ENCODE data around the gene RIPOR3.

Gene RIPOR3, protein sequence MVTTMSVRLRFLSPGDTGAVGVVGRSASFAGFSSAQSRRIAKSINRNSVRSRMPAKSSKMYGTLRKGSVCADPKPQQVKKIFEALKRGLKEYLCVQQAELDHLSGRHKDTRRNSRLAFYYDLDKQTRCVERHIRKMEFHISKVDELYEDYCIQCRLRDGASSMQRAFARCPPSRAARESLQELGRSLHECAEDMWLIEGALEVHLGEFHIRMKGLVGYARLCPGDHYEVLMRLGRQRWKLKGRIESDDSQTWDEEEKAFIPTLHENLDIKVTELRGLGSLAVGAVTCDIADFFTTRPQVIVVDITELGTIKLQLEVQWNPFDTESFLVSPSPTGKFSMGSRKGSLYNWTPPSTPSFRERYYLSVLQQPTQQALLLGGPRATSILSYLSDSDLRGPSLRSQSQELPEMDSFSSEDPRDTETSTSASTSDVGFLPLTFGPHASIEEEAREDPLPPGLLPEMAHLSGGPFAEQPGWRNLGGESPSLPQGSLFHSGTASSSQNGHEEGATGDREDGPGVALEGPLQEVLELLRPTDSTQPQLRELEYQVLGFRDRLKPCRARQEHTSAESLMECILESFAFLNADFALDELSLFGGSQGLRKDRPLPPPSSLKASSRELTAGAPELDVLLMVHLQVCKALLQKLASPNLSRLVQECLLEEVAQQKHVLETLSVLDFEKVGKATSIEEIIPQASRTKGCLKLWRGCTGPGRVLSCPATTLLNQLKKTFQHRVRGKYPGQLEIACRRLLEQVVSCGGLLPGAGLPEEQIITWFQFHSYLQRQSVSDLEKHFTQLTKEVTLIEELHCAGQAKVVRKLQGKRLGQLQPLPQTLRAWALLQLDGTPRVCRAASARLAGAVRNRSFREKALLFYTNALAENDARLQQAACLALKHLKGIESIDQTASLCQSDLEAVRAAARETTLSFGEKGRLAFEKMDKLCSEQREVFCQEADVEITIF

DNA sequence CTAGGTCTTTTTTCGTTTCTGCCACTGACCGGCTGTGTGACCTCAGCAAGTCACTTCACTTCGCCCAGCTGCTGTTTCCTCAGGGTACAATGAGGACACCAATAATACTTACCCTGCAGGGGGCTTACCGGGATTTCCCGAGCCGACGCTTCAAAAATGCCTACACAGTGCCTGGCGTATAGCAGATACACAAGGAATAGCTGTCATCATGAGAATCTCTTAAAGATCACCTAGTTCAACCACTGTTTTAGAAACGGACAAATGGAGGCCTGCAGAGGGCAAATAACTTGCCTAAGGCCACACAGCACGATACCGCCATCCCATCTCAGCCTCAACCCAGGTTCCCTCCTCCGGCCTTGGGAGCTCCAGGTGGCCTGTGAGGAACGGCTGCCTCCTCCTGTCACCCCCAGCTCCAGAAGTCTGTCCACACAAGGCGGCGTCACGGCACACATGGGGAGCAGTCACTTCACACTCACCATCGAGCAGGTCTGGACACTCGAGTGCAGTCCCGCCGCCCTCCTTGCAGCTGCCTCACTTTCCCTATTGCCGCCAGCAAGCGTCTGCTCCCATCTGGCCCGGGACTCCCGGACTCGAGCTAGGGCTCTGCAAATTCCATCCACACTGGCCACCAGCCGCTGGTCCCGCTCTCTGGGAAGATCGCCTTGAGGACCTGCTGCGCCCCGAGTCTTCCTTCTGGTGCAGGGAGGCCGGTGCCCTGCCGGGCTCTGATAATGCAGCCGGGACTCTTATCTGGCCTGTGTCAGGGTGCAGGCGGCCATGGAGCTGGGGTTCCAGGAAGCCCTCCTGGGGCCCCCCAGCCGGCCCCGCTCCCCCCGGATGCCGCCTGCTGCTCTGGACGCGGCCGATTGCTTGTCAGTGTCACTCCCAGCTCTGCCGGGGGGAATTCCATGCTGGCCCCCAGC, at the start of gene RIPOR3:
TSS of gene RIPOR3 (minus strand) at position 893 of the 923 bp plus-strand sequence. CDS start at position 479, 414 bp downstream.
- no peak for DNase-seq

DNA sequence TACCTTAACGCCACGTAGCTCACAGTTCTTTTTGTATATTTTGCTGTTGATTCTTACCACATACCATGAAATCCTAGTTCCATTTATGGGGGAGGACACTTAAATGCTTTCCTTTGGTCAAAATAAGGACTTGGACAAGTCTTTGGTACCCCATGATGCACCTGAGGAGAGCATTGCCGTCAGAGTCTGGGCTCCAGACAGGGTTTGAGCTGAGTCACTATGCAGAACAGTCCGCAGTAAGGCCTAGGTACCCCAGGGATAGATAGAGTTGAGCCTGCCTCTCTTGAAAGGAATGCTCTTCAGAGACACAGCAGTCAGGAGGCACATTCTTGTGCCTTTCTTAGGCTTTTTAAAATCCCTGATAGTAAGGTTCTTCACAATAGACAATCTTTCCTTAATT, 46.0 kb upstream of the RIPOR3 start:
- no peak for DNase-seq

DNA sequence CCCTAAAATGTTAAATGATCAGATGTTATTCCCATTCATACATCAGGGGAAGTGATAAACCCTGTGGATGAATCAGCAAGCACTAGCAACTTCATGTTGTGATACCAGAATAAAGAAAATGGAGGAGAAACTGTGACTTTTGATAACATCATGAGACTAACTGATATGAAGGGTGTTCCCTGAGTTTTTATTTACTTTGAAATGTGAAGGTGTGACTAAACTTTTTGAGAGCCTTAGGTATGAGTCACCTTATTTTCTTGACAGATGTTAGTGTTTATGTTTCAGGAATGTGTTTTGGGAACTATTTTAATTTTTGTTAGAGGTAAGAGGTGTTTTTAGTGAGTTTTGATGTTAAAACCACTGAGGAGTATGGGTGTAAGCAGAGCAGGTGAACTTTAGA, 44.5 kb upstream of the RIPOR3 start:
- DNase-seq: no peak

DNA sequence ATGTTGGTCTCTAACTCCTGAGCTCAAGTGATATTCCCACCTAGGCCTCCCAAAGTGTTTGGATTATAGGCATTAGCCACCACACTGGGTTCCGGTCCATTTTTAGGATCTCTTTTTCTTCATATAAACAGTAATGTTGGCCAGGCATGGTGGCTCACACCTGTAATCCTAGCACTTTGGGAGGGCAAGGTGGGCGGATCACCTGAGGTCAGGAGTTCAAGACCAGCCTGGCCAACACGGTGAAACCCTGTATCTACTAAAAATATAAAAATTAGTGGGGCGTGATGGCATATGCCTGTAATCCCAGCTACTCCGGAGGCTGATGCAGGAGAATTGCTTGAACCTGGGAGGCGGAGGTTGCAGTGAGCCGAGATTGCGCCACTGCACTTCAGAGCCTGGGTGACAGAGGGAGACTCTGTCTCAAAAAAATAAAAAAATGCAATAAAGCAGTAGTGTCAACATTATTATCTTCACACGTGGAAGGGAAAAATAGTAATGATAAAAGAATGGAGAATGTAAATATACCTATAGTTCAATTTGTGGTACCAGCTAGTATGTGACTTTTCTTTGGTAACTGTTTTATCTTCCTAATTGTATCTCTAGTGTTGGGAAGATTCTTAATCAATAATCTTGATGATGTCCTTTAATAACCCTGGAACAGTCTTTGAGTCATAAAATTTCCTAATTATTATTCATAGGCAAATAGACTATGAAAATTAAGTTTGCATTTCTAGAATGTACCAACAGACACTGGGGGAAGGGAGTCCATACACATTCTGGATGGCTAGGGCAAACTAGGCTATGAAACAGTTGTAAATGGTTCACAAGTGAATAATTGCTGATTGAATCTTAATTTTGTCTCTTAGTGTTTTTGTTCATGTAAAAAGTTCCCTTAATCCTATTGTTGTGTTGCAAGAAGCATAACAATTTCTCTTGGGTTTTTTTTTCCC, 43.7 kb upstream of the RIPOR3 start:
- DNase-seq: no peak

DNA sequence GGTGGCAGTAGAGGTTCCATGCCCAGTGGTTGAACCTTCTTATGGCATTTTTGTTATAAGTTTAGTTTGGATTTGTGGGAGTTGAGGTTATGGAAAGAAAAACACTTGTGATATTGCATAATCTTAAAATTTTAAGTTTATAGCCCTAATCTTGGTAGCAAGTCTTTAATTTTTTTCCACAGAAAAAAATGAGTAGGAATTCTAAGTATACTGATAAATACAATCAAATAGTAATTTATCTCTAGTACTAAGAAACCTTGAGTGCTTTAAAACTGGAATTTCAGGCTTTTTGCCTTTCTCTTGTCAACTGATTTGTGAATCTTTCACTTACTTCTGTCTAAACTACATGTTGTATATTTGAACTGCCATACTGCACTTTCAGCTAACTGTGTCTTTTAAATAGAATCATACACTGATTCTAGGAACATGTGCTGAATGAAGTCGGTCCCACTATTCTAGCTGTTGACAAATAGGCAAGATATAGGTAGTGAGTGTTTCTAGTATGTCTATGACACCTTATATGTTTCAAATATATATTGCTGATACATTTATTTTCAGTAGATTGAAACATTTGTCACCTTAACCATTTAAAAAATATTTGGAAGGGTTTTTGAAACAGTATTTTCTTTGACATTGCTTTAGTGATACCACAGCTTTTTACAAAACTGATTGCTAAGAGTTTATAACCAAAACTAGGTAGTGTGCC, 42.5 kb upstream of the RIPOR3 start:
- DNase-seq: no peak

DNA sequence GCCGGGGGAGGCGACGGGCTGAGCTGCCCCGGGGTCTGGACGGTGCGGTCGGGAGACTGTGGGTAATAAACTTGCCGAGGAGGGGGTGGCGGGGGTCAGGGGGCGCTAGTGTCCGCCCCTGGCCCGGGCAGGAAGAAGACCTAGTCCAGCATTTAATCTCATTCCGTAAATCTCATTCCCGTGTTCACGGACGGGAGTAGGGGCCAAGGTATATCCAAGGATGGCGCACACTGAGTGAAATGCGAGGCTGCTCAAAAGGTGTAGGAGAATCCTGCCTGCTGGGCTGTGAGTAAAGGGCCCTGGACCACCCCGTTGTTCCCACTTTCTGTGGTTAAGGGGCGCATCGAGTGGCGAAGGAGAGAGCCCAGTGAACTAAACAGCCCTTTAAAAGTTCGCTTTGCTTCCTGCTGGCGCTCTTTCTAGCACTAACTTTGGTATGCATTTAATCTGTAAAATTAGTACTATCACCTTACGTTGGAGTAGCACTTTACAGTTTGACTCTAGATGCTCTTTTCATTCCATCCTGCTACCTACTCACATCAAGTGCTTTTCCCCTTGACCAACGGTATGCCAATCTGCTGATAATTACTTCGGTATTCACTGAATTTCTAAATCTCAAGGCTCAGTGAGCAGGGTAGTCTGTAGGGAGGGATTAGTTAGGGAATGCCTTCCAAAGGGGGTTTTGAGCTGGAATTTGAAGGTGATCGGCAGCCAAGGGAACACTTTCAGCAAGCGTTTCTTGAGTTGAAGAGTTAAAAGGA, 40.8 kb upstream of the RIPOR3 start:
- no peak for DNase-seq

DNA sequence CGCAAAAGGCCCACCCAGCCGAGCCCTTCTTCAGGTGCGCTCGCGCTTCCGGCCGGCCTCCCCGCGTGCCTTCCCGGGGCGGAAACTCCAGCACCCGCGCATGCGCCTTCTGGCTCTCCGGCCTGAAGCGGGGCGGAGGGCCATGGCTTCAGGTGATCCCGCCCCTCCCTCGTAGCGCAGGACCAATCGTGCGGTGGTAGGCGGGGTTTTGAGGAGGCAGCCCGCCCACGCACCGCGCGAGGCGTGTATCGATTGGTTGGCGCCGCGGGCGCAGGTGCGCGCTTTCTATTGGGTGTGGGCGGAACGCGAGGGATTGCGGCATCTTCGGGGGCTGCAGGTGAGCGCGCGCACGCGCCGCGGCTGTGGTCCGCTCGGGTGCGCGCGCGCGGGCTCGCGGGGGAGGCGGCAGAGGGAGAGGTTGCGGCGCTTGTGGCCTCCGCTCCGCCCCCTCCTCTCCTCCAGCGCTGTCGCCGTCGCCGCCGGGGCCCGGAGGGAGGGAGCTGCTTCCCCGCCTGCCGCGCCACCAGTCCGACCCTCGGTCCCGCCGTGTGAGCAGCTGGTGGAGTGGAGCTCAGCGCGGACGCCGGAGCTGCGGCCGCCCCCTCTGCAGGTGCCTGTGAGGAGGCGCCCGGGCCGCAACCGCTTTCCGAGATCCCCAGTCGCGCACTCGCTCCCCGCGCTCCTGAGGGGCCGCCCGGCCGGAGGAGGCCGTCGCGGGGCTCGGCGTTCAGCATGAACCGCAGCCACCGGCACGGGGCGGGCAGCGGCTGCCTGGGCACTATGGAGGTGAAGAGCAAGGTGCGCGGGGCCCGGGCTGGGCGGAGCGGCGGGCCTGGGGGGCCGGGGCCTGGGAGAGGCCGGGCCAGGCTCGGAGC, 40.0 kb upstream of the RIPOR3 start, which contains the start of gene PARD6B:
TSS of gene PARD6B (plus strand) at position 526 of the 875 bp plus-strand sequence. CDS start at position 733, 207 bp downstream.
- DNase-seq: peak; percentile 99

DNA sequence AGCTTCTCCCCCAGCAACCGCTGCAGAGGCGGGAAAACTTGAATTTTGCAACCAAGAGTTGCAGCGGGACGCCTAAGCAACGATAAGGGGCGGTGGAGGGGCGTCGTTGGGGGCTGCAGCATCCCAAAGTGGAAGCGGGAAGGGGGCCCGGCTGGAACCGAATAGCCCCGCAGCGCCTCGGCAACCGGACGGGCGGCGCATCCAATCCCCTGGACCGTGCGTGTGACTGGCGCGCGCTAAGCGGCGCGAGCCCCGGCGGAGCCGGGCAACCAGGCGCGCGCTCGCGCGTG, 39.4 kb upstream of the RIPOR3 start:
- no peak for DNase-seq

DNA sequence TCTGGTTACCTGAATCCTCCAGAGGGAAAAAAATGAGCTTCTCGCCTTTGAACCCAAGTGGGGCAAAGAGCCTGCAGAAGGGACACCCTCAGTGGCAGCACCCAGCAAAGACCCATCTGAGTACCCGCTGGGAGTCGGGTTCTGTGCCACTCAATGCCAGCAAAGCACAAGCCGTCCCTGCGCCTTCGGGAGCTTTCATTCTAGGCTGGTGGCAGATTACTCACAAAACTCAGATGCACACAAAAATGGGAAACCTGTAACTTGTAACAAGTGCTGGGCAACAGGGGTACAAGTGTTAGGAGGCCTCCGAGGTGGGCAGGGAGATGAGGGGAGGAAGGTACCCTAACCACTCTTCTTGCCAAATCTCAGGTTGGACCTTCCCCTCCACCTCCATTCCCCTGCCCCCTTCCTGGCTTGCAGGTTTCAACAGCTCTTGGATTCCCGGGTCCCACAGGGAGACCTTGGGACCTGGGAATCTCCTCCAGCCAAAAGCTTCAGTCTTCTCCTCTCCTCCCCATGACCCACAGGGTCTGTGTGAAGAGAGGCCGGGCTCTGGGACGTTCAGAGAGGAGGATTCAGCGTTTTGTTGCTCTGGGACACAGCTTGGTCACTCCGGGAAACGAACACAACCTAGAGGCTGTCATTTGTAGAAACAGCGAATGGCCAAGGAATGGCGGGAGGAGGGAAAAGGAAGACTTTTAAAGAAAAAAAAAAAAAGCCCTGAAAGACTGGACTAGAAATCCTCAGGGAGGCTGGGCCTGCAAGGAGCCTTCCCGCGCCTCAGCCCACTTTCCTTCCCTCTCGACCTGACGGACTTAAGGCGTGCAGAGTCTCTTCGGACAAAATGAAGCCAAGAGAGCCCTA, 38.8 kb upstream of the RIPOR3 start:
- DNase-seq: no peak

DNA sequence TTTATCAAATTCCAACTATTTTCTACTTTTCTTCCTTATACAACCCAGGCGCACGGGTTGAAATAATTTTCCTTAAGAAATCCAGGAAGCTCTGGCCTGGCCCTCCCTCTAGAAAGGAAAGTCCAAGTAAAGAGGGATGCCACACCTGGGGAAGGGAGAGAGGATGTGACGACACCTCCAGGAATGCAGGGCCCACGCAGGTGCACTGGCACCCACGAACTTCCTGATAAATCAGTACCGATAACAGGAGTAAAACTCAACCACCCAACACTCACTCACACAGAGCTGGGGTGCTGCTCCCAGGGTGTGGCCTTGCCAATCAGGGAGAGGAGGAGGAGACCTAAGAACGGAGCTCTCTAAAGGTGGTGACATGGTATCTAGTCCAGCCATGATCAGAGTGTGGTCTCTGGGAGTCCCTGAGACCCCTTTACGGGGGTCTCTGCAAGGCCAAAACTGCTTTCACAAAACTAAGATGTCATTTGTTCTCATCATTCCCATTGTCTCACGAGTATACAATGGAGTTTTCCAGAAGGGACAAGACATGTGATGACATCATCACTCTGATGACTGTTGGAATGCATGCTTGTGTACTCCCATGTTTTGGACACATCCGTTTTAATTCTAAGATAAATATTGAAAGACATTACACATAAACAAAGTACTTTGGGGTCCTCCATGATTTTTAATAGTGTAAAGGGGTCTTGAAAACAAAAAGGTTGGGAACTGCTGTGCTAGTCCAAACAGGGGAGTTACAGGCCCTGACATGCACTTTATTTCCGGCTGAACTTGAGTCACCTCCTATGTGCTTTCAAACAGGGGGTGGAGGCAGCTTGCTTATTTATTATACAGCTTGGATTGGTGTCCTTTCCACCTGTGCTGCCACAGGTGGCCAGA, 37.9 kb upstream of the RIPOR3 start:
- no peak for DNase-seq

DNA sequence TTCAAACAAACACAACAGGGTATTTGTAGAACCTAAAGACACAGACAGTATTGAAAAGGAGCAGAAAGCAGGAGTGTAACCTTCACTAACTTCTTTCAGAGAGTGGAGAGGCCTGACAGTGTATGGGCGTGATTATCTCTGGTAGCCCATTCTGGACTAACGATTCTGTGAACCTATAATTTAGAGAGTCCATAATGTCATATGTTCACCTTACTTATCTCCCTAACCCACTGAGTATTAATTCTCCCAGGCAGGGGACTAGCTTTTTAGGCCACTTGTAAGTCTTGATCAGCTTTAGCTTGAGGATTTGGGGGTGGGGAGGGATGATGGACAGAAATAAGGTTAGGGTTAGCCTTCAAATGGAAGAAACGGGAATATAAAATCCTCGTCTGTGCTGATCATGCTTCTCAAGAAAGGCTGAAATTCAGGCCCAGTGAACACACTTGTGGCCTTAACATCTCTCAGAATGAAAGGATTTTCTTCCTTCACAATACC, 37.2 kb upstream of the RIPOR3 start:
- no peak for DNase-seq

DNA sequence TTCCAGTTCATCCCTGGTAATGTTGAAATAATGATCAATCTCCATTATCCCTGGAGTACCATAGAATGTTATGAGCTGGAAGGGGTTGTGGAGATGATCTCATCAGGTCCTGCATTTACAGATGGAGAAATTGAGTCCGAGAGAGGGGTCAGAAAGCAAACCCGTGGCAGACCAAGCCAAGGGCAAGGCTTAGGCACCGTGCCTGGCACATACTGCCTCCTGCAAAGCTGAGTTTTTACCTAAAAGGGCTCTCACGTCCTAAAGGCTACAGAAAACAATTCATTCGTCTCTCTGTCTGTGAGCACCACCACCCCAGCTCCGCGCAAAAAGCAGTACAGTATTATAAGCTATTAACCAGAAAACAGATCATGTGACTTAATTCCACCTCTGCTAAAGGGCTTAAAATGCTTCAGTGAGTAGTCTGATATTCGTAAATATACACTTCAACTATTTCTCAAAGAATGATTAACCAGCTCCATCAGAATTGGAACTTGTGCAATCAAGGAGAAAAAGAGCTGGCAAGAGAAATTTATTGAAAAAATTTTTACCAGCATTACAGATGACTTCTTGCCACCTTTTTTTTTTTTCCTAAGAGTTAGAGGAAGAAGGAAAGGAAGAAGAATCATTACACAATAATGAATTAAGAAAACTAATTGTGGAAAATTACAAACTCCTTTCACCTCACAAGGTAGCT, 36.6 kb upstream of the RIPOR3 start:
- no peak for DNase-seq

DNA sequence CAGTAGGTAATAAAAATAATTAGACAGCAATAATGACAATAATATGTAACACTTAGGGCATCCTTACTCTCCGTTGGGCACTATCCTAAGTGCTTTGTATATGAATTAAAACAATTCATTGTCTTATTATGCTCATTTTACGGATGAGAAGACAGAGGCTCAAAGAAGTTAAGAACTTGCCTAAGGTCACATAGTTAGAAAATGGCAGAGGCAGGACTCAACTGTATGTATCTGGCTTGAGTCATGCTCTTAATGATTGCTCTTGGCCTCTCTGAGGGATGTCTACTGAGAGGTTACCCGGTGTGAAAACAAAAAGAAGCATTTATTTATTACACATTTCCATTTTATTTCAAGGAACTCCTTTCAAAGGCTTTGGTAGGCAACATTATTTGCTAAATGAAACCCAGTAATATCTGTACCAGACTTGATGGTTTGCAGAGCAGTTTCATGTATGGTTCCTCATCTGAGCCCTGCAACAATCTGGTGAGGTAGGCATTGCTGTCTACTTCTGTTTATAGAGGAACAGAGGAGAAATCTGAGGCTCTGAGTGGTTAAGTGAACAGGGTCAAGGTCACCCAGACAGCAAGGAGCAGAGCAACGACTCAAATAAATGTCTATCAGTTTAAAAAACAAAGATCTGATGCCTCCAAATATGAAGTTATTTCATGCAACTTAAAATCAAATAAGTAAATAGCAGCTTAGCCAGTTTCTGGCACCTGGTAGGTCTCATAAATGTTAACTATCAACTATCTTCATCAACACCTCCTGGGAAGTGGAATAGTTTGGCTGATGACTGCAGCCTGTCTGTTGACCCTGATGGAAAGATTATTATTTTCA, 35.8 kb upstream of the RIPOR3 start:
- no peak for DNase-seq

DNA sequence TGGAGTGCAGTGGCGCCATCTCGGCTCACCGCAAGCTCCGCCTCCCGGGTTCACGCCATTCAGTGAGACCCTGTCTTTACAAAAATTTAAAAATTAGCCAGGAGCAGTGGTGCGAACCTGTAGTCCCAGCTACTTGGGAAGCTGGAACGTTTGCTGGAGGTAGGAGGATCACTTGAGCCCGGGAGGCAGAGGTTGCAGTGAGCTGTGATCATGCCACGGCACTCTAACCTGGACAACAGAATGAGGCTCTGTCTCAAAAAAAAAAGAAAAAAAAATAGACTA, 34.3 kb upstream of the RIPOR3 start:
- no peak for DNase-seq
